HG03139 (cell line): Measurements from ENCODE around the gene DUSP16.
"Not testable (repeated sequence)": the region's sequence is repeated elsewhere in the genome, so short reads cannot be mapped to it uniquely, and the experiment has no call there.

ENCODE experiments used
- ATAC-seq: cut with Tn5 transposase; IDR thresholded peaks from one replicate; pipeline ENCODE4 v1.9.1; 2021; ENCODE audit not compliant: unreplicated experiment

DUSP16 gene

DNA sequence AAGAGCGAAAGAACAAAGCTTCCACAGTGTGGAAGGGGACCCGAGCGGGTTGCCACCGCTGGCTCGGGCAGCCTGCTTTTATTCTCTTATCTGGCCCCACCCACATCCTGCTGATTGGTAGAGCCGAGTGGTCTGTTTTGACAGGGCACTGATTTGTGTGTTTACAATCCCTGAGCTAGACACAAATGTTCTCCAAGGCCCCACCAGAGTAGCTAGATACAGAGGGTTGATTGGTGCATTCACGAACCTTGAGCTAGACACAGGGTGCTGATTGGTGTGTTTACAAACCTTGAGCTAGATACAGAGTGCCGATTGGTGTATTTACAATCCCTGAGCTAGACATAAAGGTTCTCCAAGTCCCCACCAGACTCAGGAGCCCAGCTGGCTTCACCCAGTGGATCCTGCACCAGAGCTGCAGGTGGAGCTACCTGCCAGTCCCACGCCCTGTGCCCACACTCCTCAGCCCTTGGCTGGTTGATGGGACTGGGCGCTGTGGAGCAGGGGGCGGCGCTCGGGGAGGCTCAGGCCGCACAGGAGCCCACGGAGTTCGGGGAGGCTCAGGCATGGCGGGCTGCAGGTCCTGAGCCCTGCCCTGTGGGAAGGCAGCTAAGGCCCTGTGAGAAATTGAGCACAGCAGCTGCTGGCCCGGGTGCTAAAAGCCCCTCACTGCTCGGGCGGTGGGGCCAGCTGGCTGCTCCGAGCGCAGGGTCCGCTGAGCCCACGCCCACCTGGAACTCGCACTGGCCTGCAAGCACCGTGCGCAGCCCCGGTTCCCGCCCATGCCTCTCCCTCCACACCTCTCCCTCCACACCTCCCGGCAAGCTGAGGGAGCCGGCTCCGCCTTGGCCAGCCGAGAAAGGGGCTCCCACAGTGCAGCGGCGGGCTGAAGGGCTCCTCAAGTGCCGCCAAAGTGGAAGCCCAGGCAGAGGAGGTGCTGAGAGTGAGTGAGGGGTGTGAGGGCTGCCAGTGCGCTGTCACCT, 90.4 kb downstream of the DUSP16 start:
- not testable (repeated sequence) for ATAC-seq

DNA sequence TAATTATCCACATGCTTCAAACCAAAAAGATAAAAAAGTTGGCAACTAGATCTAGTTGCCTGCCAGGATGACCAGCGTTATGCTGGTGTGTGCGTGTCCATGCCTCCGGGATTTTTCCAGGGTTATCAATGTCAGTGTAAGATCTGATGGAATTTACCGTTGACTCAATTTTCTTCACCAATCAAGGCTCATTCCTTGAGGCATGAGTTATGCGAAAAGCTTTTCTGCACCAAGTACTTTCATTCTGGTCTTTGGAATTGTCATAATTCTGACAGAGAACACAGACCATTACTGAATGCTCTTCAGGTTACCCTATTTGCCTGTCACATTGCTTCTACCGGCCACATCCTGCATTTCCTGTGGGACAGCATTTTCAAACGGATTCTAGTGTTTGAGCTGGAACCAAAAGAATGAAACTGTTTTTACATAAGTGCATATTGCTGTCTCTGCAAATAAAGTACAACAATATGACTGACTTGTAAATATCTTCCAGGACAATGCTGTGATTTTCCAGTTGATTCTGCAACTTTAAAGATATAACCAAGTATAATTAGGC, 91.8 kb downstream of the DUSP16 start:
- ATAC-seq, result no peak

- ATAC-seq, result no peak
These were observed 93.3 kb downstream of the DUSP16 start for GRCh38 chr12:12469386-12469785.

GRCh38 chr12:12468575-12468974, 94.1 kb downstream of the DUSP16 start:
- no peak for ATAC-seq

GRCh38 chr12:12467688-12468261, 94.9 kb downstream of the DUSP16 start:
- ATAC-seq, result no peak

GRCh38 chr12:12467264-12467663, 95.4 kb downstream of the DUSP16 start:
- no peak for ATAC-seq

DNA sequence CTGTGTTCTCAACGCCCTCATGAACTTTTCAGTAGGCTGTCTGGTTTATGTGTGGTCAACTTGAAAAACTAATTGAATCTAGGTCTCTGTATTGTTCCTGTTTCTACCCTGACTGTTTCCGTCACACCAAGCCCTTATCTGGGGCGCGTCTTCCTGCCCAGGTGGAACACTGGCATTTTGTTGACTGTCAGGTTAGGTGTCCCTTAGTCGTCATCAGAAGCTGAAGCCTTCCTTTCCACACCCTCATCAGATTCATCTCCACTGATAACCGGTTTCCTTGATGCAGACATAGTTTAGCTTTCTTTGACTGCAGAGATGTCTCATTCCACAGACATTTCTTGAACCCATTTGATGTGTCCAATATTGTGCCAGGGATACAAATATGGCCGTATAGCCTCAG, 96.5 kb downstream of the DUSP16 start:
- ATAC-seq, result no peak

DNA sequence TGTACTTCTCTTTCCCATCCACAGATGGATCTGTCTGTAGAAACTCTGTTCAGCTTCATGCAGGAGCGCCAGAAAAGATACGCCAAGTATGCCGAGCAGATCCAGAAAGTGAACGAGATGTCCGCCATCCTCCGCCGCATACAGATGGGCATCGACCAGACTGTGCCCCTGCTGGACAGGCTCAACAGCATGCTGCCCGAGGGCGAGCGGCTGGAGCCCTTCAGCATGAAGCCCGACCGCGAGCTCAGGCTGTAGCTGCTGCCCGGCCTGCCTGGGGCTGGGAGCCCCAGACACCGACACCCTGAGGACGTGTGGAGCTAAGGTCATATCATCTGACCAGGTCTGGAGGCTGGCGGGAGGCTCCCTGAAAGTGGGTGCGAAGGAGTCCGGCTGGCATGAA, 97.1 kb downstream of the DUSP16 start:
- no peak for ATAC-seq

DNA sequence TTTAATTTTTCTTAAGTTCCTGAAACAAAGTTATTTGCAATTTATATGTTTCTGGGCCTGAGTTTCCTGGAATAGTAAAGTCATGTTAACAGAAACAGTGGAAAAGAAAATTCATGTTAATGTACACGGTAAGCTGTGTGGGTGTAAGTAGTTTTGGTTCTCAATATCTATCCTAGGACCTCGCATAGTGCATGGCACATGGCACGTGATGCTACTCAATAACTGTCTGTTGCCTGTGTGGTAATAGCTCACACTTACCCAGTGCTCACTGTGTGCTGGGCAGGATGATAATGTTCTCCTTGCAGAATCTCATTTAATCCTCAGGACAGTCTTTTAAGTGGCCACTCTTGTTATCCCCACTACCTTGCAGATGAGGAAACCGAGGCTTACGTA, 100.7 kb downstream of the DUSP16 start:
- ATAC-seq, result no peak

DNA sequence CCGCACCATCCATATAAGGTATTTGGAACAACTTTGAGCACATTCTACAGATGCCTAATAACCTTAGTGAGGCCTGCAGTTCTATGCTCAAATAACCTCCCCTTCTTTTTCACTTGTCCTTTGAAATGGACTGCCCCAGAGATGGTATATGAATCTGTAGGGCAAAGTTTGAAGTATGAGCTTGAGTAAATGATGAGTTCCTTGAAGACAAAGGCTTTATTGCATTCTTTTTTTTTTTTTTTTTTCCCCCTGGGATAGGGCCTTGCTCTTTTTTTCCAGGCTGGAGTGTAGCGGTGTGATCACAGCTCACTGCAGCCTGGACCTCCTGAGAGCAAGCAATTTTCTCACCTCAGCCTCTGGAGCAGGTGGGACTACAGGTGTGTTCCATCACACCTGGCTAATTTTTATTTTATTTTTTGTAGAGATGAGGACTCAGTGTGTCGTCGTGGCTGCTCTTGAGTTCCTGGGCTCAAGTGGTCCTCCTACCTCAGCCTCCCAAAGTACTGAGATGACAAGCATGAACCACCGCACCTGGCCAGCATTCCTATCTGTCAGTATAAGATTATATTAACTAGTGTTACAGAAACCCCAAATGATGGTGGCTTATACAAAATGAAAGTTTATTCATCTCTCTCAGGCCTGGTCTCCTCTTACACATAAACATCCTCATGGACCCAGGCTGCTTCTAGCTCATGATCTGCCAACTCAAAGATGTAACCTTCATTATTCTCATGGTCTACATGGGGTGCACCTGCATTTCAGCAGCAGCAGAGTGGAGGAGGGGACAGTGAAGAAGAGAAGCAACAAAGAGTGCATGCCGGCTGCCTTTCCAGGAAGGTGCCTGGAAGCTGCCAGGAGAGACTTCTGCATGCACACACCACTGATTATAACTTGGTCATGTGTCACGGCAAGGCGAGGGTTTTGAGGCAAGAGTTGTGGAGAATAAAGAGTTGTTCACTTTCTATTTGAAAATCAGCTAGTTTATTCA, 101.4 kb downstream of the DUSP16 start:
- ATAC-seq, result no peak

DNA sequence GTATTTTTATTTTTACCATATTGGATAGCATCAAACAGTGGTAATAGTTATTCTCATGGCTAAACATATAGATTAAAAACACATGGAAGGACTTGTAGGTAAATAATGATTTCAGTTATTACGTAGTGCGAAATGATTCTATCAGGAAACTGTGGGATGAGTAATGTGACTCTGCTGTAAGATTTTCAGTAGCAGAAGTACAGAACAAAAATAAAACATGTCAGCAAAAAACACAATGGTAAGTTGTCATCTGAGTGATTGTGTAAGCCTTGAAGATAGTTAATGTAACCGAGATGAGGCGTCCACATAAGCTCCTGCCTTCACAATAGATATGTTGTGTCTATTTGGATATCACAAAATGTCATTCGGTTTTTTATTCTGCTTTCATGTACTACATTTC, 106.0 kb downstream of the DUSP16 start:
- no peak for ATAC-seq

- ATAC-seq, result no peak
These were observed 108.3 kb downstream of the DUSP16 start for GRCh38 chr12:12454315-12454714.

GRCh38 chr12:12453635-12454034, 109.0 kb downstream of the DUSP16 start:
- ATAC-seq, result no peak

- ATAC-seq, result no peak
These were observed 110.2 kb downstream of the DUSP16 start for GRCh38 chr12:12452326-12452902.

GRCh38 chr12:12451098-12451497, 111.6 kb downstream of the DUSP16 start:
- no peak for ATAC-seq

DNA sequence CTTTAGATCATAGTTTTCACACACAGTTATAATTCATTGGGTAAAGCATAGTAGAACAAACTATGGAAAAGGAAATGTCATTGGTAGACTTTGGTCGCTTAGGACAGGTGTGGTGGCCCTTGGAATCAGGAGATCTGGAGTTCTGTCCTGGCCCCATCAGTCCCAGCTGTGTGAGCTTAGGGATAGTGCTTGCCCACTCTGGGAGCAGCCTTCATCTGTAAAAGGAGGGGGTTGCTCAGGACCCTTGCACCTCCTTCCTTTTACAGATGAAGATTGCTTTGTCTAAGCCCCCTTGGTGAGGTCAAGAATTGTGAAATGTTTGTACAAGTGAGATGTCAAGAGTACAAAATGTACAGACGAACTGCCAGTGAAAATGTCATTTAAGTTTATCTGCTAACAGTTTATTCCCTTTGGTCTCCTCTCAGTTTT, 112.6 kb downstream of the DUSP16 start:
- ATAC-seq, result no peak

GRCh38 chr12:12449533-12450025, 113.1 kb downstream of the DUSP16 start:
- ATAC-seq, result no peak

DNA sequence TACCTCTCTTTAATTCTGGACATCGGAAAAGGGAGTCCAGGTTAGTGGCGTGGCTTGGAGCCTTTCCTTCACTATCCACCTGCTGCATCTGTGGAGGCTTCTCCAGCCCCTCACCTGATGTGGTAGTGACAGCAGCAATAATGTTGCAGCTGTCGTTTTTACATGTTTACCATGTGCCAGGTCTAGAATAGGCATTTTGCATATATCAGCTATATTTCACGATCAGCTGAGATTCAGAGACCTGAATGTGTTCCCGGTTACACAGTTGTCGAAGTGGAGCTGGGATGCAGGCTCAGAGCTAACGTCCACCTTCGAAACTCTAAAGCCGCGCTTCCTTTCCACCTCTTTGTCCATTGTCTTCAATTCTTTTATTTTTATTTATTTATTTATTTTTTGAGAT, 114.8 kb downstream of the DUSP16 start:
- ATAC-seq, result no peak

DNA sequence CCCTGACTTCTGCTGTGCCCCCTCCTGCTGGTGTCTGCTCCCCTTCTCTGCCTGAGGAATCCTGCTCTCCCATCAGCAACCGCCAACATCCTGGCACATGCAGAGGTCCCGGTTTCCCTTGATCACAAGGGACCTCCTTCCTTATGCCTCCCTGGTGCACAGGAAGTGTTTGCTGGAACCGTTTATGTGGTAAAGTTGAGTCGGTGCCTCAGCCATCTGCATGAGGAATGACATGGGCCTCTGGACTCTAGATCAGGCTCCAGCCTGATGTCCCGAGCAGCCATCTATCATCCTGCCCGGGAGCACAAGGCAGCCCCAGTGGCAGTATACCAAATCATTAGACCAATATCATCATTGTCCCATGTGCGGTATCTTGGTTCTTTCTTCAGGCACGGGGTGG, 115.4 kb downstream of the DUSP16 start:
- ATAC-seq, result no peak

GRCh38 chr12:12446786-12447185, 115.9 kb downstream of the DUSP16 start:
- ATAC-seq, result no peak

DNA sequence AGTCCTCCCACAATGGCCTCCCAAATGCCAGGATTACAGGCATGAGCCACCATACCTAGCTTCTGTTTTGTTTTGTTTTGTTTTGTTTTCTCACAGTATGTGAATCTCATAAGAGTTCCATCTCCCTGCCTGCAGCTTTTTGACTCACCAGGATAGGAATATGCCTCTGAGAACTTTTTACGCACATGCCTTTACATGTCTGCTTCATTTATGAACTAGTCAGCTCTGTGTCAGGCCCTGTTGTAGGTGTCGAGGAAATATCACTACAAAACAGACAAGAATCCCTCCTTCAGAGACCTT, 116.8 kb downstream of the DUSP16 start:
- ATAC-seq, result no peak
